IPS-NIHi11 (cell line): ENCODE results near the gene FBP1.
A peak's percentile ranks its signal among the peaks of the same experiment; 100 is the strongest.
"Not testable (repeated sequence)": the region's sequence is repeated elsewhere in the genome, so short reads cannot be mapped to it uniquely, and the experiment has no call there.

Experiments
- DNase-seq: peaks from one replicate; pipeline ENCODE4 v3.0.0; 2012; ENCODE audit warnings: mixed read lengths, low spot score

FBP1 gene

DNA sequence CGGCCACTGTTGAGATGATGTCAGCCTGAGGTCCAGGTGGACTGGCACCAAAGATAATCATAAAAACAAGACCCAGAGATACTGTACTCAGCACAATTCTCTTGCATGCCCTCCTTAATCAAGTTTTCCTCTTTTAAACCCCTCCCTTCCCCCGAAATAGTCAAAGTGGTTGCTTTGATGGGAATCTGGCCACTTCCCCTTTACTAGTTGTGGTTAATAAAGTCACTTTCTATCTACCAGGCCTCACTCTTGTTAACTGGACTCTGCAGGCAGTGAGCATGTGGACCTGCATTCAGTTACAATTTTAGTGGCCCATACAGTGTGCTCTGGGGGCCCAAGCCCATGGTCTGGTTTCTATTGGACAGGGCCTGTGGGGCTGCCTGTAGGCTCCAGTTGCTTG is 63.2 kb downstream of the FBP1 start:
- no peak for DNase-seq

DNA sequence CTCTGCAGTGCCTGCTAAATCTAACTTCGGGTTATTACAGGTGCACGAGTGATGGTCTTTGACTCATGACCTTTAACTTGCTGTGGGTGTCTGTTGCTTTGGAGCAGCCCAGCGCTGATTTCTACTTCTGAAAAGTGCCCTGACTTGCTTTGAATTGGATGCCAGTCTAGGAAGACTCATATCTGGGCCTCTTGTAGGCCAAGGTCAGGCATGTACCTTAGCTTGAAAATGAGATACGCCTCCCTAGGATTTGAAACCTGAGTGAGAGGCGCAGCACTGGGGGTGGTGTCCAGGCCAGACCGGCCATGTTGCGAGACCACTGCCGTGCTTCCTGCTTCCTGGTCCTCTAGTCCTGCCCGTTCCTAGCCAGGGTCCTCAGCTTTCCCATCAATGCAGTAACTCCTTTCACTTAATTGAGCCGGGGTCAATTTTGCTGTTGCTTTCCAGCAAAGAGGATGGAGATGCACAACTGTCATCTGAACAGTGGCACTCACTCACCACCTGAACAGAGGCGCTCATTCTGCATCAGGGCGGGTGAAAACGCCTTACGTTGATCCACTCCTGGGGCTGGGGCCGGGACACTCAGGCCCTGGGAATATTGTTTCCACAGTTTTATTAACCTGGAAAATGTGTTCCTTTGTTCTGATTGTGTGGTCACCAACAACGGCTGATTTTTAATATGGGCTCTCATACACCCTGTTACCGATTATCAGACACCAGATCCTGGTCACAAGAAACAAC is 70.2 kb downstream of the FBP1 start:
- DNase-seq = no peak

DNA sequence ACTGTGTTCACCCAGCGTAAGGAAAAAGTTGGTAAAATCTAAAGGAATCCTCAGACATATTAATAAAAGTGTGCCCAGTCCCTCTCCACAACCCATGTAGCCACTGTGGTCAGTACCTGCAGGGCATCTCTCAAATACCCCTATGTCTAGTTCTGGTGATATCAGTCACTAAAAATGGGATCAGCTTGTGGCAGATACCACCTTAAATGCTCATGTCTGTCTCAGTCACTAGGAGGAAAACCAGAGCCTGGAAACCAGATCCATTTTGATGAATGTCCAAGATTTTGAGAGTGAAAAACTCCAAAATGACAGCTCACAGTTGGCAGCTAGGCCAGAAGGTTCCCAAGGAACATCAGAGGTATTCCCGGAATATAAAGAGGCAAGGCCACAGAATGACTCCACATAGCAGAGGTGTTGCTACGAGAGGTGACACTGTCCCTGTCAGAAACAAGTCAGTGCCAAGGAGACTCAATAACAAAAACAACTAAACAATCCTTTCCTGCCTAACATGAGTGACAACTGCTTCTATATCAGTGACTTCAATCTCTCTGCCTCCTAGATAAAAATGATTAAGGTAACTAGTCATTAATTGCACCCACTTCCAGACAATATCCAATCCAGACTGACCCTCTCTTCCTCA is 70.9 kb downstream of the FBP1 start:
- DNase-seq = no peak

DNA sequence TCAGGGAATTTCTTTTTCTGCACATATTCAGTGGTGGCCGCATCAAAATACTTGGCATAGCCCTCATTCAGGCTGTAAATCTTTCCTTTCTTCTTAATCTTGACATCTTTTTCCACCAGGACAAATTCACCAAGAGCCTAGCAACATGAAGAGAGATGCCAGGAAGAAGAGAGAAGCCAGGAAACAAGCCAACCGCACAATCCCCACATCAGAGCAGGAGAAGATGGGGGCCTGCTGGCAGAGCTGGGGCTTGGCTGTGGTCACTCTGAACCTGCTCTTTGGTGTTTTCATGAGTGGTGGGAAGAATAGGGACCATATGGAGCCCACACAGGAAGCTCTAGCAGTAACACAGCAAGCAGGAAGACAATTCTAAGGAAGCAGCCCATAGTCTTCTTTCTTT is 72.0 kb downstream of the FBP1 start:
- DNase-seq = no peak

DNA sequence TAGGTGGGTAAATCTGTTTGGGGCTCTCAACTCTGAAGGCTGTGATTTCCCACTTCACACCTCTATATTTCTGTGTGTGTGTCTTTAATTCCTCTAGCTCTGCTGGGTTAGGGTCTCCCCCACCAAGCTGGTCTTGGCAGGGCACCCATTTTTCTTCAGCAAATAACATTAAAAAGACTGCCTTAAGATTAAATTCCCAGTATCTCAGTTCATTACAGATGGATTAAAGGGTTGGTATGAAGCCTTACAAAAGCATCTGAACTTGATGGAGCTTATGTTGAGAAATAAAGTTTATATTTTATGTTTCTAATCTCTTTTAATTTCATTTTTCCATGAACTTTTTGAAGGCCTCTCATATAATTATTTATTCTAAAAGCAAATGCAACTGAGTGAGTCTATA is 72.8 kb downstream of the FBP1 start:
- DNase-seq = no peak

DNA sequence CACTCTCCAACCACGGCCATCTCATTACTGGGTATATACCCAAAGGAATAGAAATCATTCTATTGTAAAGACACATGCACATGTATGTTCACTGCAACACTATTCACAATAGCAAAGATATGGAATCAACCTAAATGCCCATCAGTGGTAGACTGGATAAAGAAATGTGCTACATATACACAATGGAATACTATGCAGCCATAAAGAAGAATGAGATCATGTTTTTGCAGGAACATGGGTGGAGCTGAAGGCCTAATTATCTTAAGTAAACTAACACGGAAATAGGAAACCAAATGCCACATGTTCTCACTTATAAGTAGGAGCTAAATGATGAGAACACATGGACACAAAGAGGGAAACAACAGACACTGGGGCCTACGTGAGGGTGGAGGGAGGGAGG is 75.0 kb downstream of the FBP1 start:
- DNase-seq = not testable (repeated sequence)

DNA sequence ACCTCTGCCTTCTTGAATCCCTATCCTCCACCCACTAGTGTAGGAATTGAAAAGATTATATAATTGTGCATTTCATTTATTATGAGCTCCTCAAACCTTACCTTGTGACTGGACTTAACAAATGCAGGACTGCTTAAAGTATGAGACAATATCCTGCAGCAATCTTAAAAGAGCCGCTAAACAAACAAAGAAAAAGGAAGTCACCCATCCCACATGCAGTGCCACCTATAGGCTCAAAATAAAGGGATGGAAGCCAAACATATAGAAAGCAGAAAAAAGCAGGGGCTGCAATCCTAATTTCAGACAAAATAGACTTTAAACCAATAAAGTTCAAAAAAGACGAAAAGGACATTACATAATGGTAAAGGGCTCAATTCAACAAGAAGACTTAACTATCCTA is 75.8 kb downstream of the FBP1 start:
- no peak for DNase-seq

DNA sequence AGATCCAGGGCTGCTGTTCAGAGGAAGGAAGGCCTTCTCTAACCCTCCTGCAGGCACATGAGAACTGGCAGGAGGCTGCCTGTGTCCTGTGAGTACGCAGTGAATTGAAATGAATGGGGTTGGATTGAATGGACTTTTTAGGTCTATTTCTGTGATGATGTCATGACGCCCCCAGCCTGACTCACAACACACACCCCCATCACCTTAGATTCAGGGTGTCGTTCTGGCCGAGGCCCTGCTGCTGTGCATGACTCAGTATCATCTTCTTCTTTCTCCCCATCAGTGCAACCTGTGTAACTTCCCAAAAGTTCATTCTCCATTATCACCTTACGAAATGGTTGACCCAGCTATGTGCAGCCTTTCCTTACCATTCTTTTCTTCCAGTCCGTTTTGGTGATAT is 79.1 kb downstream of the FBP1 start:
- DNase-seq = no peak

DNA sequence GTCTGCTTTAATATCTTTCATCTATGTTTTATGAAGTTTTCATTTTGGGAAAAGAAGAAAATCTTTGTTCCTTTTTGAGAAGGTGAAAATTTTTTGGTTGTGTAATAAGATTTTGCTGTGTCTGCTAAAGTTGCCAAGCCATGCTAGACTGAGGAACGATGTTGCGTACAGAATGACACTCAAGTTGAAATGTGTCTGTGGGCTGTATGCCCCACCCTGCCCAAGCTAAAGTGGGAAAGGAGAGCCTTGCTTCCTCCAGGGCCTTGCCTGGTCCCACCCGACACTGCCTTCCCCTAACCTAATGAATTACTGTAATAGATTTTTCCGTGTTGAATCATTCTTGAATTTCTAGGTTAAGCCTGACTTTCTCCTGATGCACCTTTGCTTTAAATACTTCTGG is 81.9 kb downstream of the FBP1 start:
- no peak for DNase-seq

DNA sequence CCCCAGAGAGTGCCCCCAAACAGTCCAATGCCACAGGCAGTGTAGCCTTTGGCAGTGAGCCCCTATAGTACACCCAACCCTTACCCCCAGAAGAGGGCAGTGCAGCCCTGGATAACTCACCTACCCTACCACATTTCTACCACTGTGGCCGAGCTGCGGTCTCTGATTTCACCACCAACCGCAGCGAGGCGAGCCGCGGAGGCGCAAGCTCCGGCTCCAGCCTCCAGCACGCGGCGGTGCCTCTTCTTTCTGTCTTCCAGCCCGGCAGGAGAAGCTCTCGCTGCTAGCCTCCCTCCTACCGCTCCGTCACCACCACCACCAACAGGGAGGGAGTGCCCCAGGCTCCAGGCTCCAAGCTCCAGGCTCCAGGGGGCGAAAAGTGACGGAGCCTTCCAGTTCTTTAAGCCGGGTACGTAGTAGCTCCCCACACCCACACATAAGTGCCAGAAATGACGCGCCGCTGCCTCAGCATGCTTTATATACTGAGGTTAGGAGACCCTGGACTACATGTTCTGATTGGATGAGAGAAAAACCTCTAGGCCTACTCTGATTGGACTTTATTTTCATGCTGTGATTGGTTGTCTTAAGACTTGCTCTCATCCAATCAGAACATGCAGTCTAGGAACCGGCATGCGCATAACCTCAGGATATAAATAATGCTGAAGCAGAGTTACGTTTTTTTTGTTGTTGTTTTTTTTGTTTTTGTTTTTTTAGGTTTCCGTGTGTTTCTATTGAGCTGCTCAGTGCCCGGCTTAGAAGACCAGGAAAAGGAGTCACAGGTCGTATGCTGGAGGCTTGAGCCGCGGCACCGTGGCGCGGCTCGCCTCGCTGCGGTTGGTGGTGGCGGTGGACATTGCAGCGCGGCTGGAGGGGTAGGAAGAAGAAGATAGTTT is 84.6 kb downstream of the FBP1 start, which contains the start of gene PCAT7:
Gene PCAT7 (plus strand): TSS at position 645 of the 893 bp plus-strand sequence.
- DNase-seq = peak; percentile 82

DNA sequence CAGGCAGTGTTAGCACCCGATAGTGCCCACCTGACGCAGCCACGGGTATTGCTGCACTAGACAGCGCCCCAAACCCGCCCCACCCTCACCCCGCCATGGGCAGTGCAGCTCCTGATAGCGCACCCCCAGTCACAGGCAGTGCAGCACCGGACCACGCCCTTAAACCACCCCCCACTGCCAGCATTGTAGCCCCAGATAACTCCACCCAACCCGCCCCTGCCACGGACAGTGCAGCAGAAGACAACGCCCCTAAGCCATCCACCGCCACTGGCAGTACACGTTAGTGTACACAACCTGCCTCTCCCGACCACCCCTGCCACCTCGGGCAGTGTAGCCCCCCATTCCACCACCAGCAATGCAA is 85.3 kb downstream of the FBP1 start:
- DNase-seq = no peak
